DMS 273 treated with DMSO at 0.1 percent for 48 hours (cell line): Measurements from ENCODE around the gene LRP1B.
"Not testable (repeated sequence)": the region's sequence is repeated elsewhere in the genome, so short reads cannot be mapped to it uniquely, and the experiment has no call there.

Source experiments
- DNase-seq: peaks from one replicate; lab custom pipeline; 2025; lab: John Stamatoyannopoulos, UW

The LRP1B gene

GRCh38 chr2:140603416-140603815 lies 1527.4 kb downstream of the LRP1B start:
- DNase-seq, result no peak

GRCh38 chr2:140601801-140602200 lies 1529.0 kb downstream of the LRP1B start:
- no peak for DNase-seq

GRCh38 chr2:140601342-140601741 lies 1529.5 kb downstream of the LRP1B start:
- no peak for DNase-seq

GRCh38 chr2:140600116-140600515 lies 1530.7 kb downstream of the LRP1B start:
- no peak for DNase-seq

GRCh38 chr2:140597836-140598235 lies 1533.0 kb downstream of the LRP1B start:
- DNase-seq, result no peak

- no peak for DNase-seq
Measured at GRCh38 chr2:140597205-140597604, 1533.6 kb downstream of the LRP1B start.

- no peak for DNase-seq
Measured at GRCh38 chr2:140596447-140596846, 1534.4 kb downstream of the LRP1B start.

- DNase-seq, result no peak
Measured at GRCh38 chr2:140595107-140595506, 1535.7 kb downstream of the LRP1B start.

- DNase-seq, result no peak
Measured at GRCh38 chr2:140593132-140593531, 1537.7 kb downstream of the LRP1B start.

GRCh38 chr2:140589696-140590095 lies 1541.1 kb downstream of the LRP1B start:
- no peak for DNase-seq

GRCh38 chr2:140589273-140589672 lies 1541.5 kb downstream of the LRP1B start:
- DNase-seq, result no peak

GRCh38 chr2:140586379-140586778 lies 1544.4 kb downstream of the LRP1B start:
- no peak for DNase-seq

GRCh38 chr2:140585016-140585415 lies 1545.8 kb downstream of the LRP1B start:
- no peak for DNase-seq

- DNase-seq, result no peak
Measured at GRCh38 chr2:140584471-140584870, 1546.3 kb downstream of the LRP1B start.

- no peak for DNase-seq
Measured at GRCh38 chr2:140580532-140581151, 1550.2 kb downstream of the LRP1B start.

- DNase-seq, result no peak
Measured at GRCh38 chr2:140577453-140577852, 1553.4 kb downstream of the LRP1B start.

- no peak for DNase-seq
Measured at GRCh38 chr2:140567734-140568133, 1563.1 kb downstream of the LRP1B start.

GRCh38 chr2:140565756-140566155 lies 1565.1 kb downstream of the LRP1B start:
- no peak for DNase-seq

GRCh38 chr2:140555701-140556100 lies 1575.1 kb downstream of the LRP1B start:
- no peak for DNase-seq

- DNase-seq, result no peak
Measured at GRCh38 chr2:140552634-140553033, 1578.2 kb downstream of the LRP1B start.

- no peak for DNase-seq
Measured at GRCh38 chr2:140551287-140551686, 1579.5 kb downstream of the LRP1B start.

- no peak for DNase-seq
Measured at GRCh38 chr2:140550821-140551220, 1580.0 kb downstream of the LRP1B start.

- not testable (repeated sequence) for DNase-seq
Measured at GRCh38 chr2:140544769-140545168, 1586.0 kb downstream of the LRP1B start.

- no peak for DNase-seq
Measured at GRCh38 chr2:140542627-140543026, 1588.2 kb downstream of the LRP1B start.
